Measurements from ENCODE around the gene KRTAP5-5.
"Not testable (repeated sequence)": the region's sequence is repeated elsewhere in the genome, so short reads cannot be mapped to it uniquely, and the experiment has no call there.

The KRTAP5-5 gene

GRCh38 chr11:1643146-1643690 is 13.6 kb downstream of the KRTAP5-5 start:
- no peak for DNase-seq

- no peak for DNase-seq
These were observed 15.2 kb downstream of the KRTAP5-5 start for GRCh38 chr11:1644601-1645356.

- no peak for DNase-seq
These were observed 15.8 kb downstream of the KRTAP5-5 start for GRCh38 chr11:1645357-1645821.

GRCh38 chr11:1646540-1646939 is 17.0 kb downstream of the KRTAP5-5 start:
- not testable (repeated sequence) for DNase-seq

- DNase-seq, result no peak
These were observed 18.5 kb downstream of the KRTAP5-5 start for GRCh38 chr11:1647901-1648652.

GRCh38 chr11:1648653-1649420 is 19.3 kb downstream of the KRTAP5-5 start:
- DNase-seq, result no peak

- no peak for DNase-seq
These were observed 20.7 kb downstream of the KRTAP5-5 start for GRCh38 chr11:1650034-1650917.

- DNase-seq, result no peak
These were observed 21.3 kb downstream of the KRTAP5-5 start for GRCh38 chr11:1650918-1651262.

- no peak for DNase-seq
These were observed 21.9 kb downstream of the KRTAP5-5 start for GRCh38 chr11:1651411-1651980.

- DNase-seq, result no peak
These were observed 22.5 kb downstream of the KRTAP5-5 start for GRCh38 chr11:1652026-1652425.

GRCh38 chr11:1652442-1652770 is 22.8 kb downstream of the KRTAP5-5 start:
- DNase-seq, result no peak

- peak; percentile 71 for DNase-seq
These were observed 23.4 kb downstream of the KRTAP5-5 start for GRCh38 chr11:1652771-1653540.

- no peak for DNase-seq
These were observed 24.2 kb downstream of the KRTAP5-5 start for GRCh38 chr11:1653541-1654387.

- DNase-seq, result no peak
These were observed 25.0 kb downstream of the KRTAP5-5 start for GRCh38 chr11:1654388-1655167.

GRCh38 chr11:1655168-1656060 is 25.8 kb downstream of the KRTAP5-5 start:
- no peak for DNase-seq

- DNase-seq, result no peak
These were observed 26.5 kb downstream of the KRTAP5-5 start for GRCh38 chr11:1656061-1656441.

GRCh38 chr11:1656670-1657069 is 27.1 kb downstream of the KRTAP5-5 start:
- no peak for DNase-seq

- DNase-seq, result no peak
These were observed 29.9 kb downstream of the KRTAP5-5 start for GRCh38 chr11:1659506-1659905.
